A549 (cell line): ENCODE measurements around the gene DIO3. TPM values are rescaled to one million over a fixed set of nuclear protein-coding genes. Genes with fewer than 3 reads are reported as not detected.

ENCODE experiments used
- ATAC-seq, 2 experiments: fragments of 200-7000 bp in 1 of 2; fragments of >200 bp in 1 of 2; cut with Nextera tagmentation in 1 of 2; cut with Tn5 transposase in 1 of 2; 3 replicates each; pipeline versions ENCODE4 v1.8.0 to v1.9.1; 2018 to 2020; ENCODE audit warnings: mild to moderate bottlenecking in 1 of 2, moderate library complexity in 1 of 2
- CTCF ChIA-PET: fragments of 300-600 bp; sonication (Branson Sonifier 250); formaldehyde crosslinking; extraction: SDS; loops from one replicate; lab custom pipeline; 2021; ENCODE audit warnings: antibody characterized with exemption, inconsistent platforms; lab: Yijun Ruan, JAX
- POLR2A ChIA-PET: fragments of 350-600 bp; formaldehyde crosslinking; extraction: SDS; loops from one replicate; lab custom pipeline; 2021; ENCODE audit warnings: antibody characterized with exemption, inconsistent platforms; lab: Yijun Ruan, JAX
- DNase-seq, 2 experiments: peaks; one replicate each; pipeline versions ENCODE4 v3.0.0 to v3.0.0-alpha.2; 2011 to 2016; ENCODE audit warnings: low read depth in 1 of 2, low spot score in 1 of 2
- FAIRE-seq: peaks from 2 replicates; lab custom pipeline; 2011; peaks lifted over from hg19 to GRCh38; lab: Jason Lieb, UNC
- H3K27ac ChIP-seq, 2 experiments: fragments of >200 bp; sonication (Bioruptor Twin); formaldehyde crosslinking; 3 replicates each; pipeline ENCODE4 v1.5.1; 2016 to 2017
- H3K4me1 ChIP-seq: fragments of >200 bp; sonication (Bioruptor Twin); formaldehyde crosslinking; 3 replicates; pipeline ENCODE4 v1.6.1; 2016
- H3K4me2 ChIP-seq: fragments of >200 bp; sonication (Bioruptor Twin); formaldehyde crosslinking; 3 replicates; pipeline ENCODE4 v1.6.1; 2016
- H3K4me3 ChIP-seq: fragments of >200 bp; sonication (Bioruptor Twin); formaldehyde crosslinking; 3 replicates; pipeline ENCODE4 v1.5.1; 2016
- H3K9me3 ChIP-seq: fragments of >200 bp; sonication (Bioruptor Twin); formaldehyde crosslinking; 3 replicates; pipeline ENCODE4 v1.6.1; 2016
- ATOH8 ChIP-seq: fragments of 250-450 bp; sonication (Bioruptor Pico); IDR thresholded peaks from 2 replicates; pipeline ENCODE4 v1.5.0; 2020; ENCODE audit warnings: low read depth, mild to moderate bottlenecking, moderate library complexity
- BCL3 ChIP-seq: fragments of >200 bp; sonication (Bioruptor Twin); formaldehyde crosslinking; IDR thresholded peaks from 3 replicates; pipeline ENCODE4 v1.6.1; 2016
- CHD2 ChIP-seq: fragments of 150-350 bp; IDR thresholded peaks from 2 replicates; pipeline ENCODE4 v1.6.1; 2014; ENCODE audit warnings: low read length; ENCODE audit not compliant: partially characterized antibody
- CHD4 ChIP-seq: fragments of 200-600 bp; sonication (generic); IDR thresholded peaks from 2 replicates; pipeline ENCODE4 v1.6.1; 2016; ENCODE audit warnings: antibody characterized with exemption, mild to moderate bottlenecking, borderline replicate concordance
- CTCF ChIP-seq: fragments of >200 bp; sonication (Bioruptor Twin); formaldehyde crosslinking; IDR thresholded peaks from 3 replicates; pipeline ENCODE4 v1.5.1; 2016
- EHF ChIP-seq: fragments of 250-450 bp; sonication (Bioruptor Pico); IDR thresholded peaks from 2 replicates; pipeline ENCODE4 v1.5.0; 2020; ENCODE audit warnings: mild to moderate bottlenecking
- ESRRA ChIP-seq: fragments of 150-350 bp; IDR thresholded peaks from 2 replicates; pipeline ENCODE4 v1.6.1; 2014; ENCODE audit warnings: mild to moderate bottlenecking, low read length, borderline replicate concordance
- HOXA7 ChIP-seq: fragments of 250-450 bp; sonication (Bioruptor Pico); IDR thresholded peaks from 2 replicates; pipeline ENCODE4 v1.5.0; 2020; ENCODE audit warnings: mild to moderate bottlenecking, moderate library complexity
- HOXB13 ChIP-seq: fragments of 250-450 bp; sonication (Bioruptor Pico); IDR thresholded peaks from 2 replicates; pipeline ENCODE4 v1.5.0; 2020; ENCODE audit warnings: low read depth, mild to moderate bottlenecking, moderate library complexity
- JUNB ChIP-seq: fragments of >200 bp; sonication (Bioruptor Twin); formaldehyde crosslinking; IDR thresholded peaks from 2 replicates; pipeline ENCODE4 v1.6.1; 2016
- MAFK ChIP-seq: fragments of 450-650 bp; IDR thresholded peaks from 2 replicates; pipeline ENCODE4 v1.6.1; 2014; ENCODE audit not compliant: partially characterized antibody
- NR3C1 ChIP-seq: fragments of >200 bp; sonication (Bioruptor Twin); formaldehyde crosslinking; IDR thresholded peaks from 3 replicates; pipeline ENCODE4 v1.6.1; 2017
- REST ChIP-seq: fragments of 200-600 bp; sonication (generic); IDR thresholded peaks from 2 replicates; pipeline ENCODE4 v1.6.1; 2016; ENCODE audit warnings: antibody characterized with exemption, mild to moderate bottlenecking, moderate library complexity
- RFX5 ChIP-seq: fragments of 450-650 bp; IDR thresholded peaks from 2 replicates; pipeline ENCODE4 v1.7.1; 2014; ENCODE audit warnings: antibody characterized with exemption, mild to moderate bottlenecking, moderate library complexity
- SREBF2 ChIP-seq: fragments of 450-650 bp; IDR thresholded peaks from 2 replicates; pipeline ENCODE4 v1.6.1; 2014; ENCODE audit warnings: mild to moderate bottlenecking, moderate library complexity
- ZC3H11A ChIP-seq: fragments of 450-650 bp; IDR thresholded peaks from 2 replicates; pipeline ENCODE4 v1.6.1; 2014; ENCODE audit warnings: antibody characterized with exemption, mild to moderate bottlenecking
- ZSCAN20 ChIP-seq: fragments of 250-450 bp; sonication (Bioruptor Pico); IDR thresholded peaks from 2 replicates; pipeline ENCODE4 v1.8.0; 2022; ENCODE audit warnings: mild to moderate bottlenecking, moderate library complexity
- WGBS: methylation state at CpG from one replicate; pipeline ENCODE4 v1.1.6; 2017; ENCODE audit errors: missing lambda C conversion rate; 5-methylcytosine and 5-hydroxymethylcytosine counted together
- polyA plus RNA-seq, 4 experiments: library from polyadenylated mRNA; depleted of rRNA in 3 of 4; stranded (reverse); fragments of >200 nt; fragmentation: RNase III in 1 of 4; extraction: RNeasy Plus Mini Kit Qiagen cat#74134 plus additional on column Dnase treatment in 1 of 4; gene quantifications; 2 replicates in 3 of 4; 3 replicates in 1 of 4; pipeline ENCODE4 v1.2.3, GENCODE V29; 2011 to 2017

DIO3 gene
- polyA plus RNA-seq, 2 of the 4 experiments (the other 2 are of a cell fraction) = 0.04 to 0.09 TPM

GRCh38 chr14:101535232-101535631 lies 26.1 kb upstream of the DIO3 start:
- ChIA-PET CTCF (no interaction called here), POLR2A (no interaction called here)
- H3K9me3 ChIP-seq = no peaks in the 10 kb centered on the region
- peak overlapping the region; percentile 45 to 77; a peak in 5 of 6 replicates for H3K27ac ChIP-seq
- 60% methylated on average over 9 of the region's 9 CpGs for WGBS
- peak overlapping the region; percentile 27 for H3K4me2 ChIP-seq
- H3K4me3 ChIP-seq = no peak overlapping the region
- H3K4me1 ChIP-seq = peaks cover 12% of the 10 kb centered on the region
- TF ChIP-seq CTCF (no peak), CHD2 (no peak), MAFK (no peak), REST (no peak), ZC3H11A (no peak), RFX5 (no peak)
- TF ChIP-seq, all 56 proteins: peak for 0
- peak; percentile 51 to 56 for DNase-seq
- FAIRE-seq = no peak
- peak in 1 of 2 experiments; percentile 48; a peak in 3 of 6 replicates for ATAC-seq

GRCh38 chr14:101535701-101536207 lies 25.5 kb upstream of the DIO3 start:
- FAIRE-seq (no peak), DNase-seq (no peak), ATAC-seq (no peak)
- CTCF ChIA-PET = no interaction called here
- POLR2A ChIA-PET = no interaction called here
- H3K27ac ChIP-seq = peak overlapping the region; percentile 45 to 77; a peak in 5 of 6 replicates
- 94% methylated on average over 8 of the region's 8 CpGs for WGBS
- H3K9me3 ChIP-seq = no peaks in the 10 kb centered on the region
- H3K4me2 ChIP-seq = peak overlapping the region; percentile 27; the same call in 2 of the 3 replicates
- peaks cover 12% of the 10 kb centered on the region for H3K4me1 ChIP-seq
- H3K4me3 ChIP-seq = no peak overlapping the region
- TF ChIP-seq CHD4 (no peak), ZSCAN20 (CRISPR knock-in tag) (no peak), CTCF (no peak), HOXB13 (CRISPR knock-in tag) (no peak), SREBF2 (no peak), ATOH8 (CRISPR knock-in tag) (no peak), ESRRA (no peak)

GRCh38 chr14:101537286-101537685 lies 24.0 kb upstream of the DIO3 start:
- Histone ChIP-seq H3K4me2 (no peak overlapping the region), H3K4me3 (no peak overlapping the region), H3K4me1 (peaks cover 12% of the 10 kb centered on the region), H3K27ac (no peak overlapping the region; a peak in 1 of 6 replicates), H3K9me3 (no peaks in the 10 kb centered on the region)
- no peak for FAIRE-seq
- no peak for TF ChIP-seq ATOH8 (CRISPR knock-in tag)
- TF ChIP-seq JUNB = no peak
- no peak for TF ChIP-seq NR3C1
- no peak for TF ChIP-seq BCL3
- no peak for TF ChIP-seq HOXA7 (CRISPR knock-in tag)
- no peak for TF ChIP-seq CHD2
- TF ChIP-seq EHF (CRISPR knock-in tag) = no peak
- TF ChIP-seq CHD4 = no peak
- 90% methylated on average over 7 of the region's 7 CpGs for WGBS
- ChIA-PET CTCF (interaction anchor here (1.2 kb wide), 1 partner anchor 827 kb away, joined by 3 read pairs; no protein-coding TSS in a partner anchor), POLR2A (no interaction called here)
- no peak for ATAC-seq
- no peak for DNase-seq
